Psoas muscle (tissue), 8 donors: ENCODE data around the gene RAI1. TPM values are rescaled to one million over a fixed set of nuclear protein-coding genes. Genes with fewer than 3 reads are reported as not detected.

Source experiments
- ATAC-seq, 4 donors: fragments of 200-7000 bp; cut with Tn5 transposase; one replicate each; pipeline ENCODE4 v1.9.1; 2020; ENCODE audit warnings: moderate library complexity in 3 of 4, mild to moderate bottlenecking in 2 of 4
- DNase-seq, 2 donors: peaks; one replicate each; pipeline ENCODE4 v3.0.0-alpha.2; 2020
- H3K27ac ChIP-seq: fragments of 200-600 bp; one replicate; pipeline ENCODE4 v1.8.0; 2022
- H3K27me3 ChIP-seq, 3 donors: fragments of 200-600 bp in 1 of 3; one replicate each; pipeline versions ENCODE4 v1.6.1 to v1.8.0; 2013 to 2022; ENCODE audit warnings: low read length in 2 of 3, mild to moderate bottlenecking in 2 of 3, moderate library complexity in 1 of 3; ENCODE audit not compliant: insufficient read depth in 3 of 3
- H3K36me3 ChIP-seq, 2 donors: fragments of 200-600 bp in 1 of 2; one replicate each; pipeline versions ENCODE4 v1.6.1 to v1.8.0; 2013 to 2022; ENCODE audit warnings: low read depth in 1 of 2, mild to moderate bottlenecking in 1 of 2, moderate library complexity in 1 of 2; ENCODE audit not compliant: insufficient read depth in 1 of 2
- H3K4me1 ChIP-seq: fragments of 200-600 bp; one replicate; pipeline ENCODE4 v1.8.0; 2022
- H3K4me3 ChIP-seq: fragments of 200-600 bp; one replicate; pipeline ENCODE4 v1.8.0; 2022; ENCODE audit warnings: mild to moderate bottlenecking
- H3K9me3 ChIP-seq: fragments of 200-600 bp; one replicate; pipeline ENCODE4 v1.8.0; 2022
- WGBS, 3 donors: extraction: QIAGEN DNeasy Blood & Tissue Kit; methylation state at CpG; one replicate each; pipeline versions ENCODE4 v1.1.6 to v1.1.7; 2013; 5-methylcytosine and 5-hydroxymethylcytosine counted together
- intact Hi-C, 2 donors: fragments of 100-400 bp; cut with DNase I; formaldehyde crosslinking; loops; one replicate each; pipeline versions ENCODE4 v1.11.0 to v1.14.2; 2022
- polyA plus RNA-seq, 3 donors: library from polyadenylated mRNA; stranded (reverse); fragments of 200-250 nt; gene quantifications; one replicate each; pipeline ENCODE4 v1.2.3, GENCODE V29; 2013
- total RNA-seq, 4 donors: library from RNA; stranded (reverse); fragmentation: NEBNext Ultra II Directional in 2 of 4; extraction: Animal tissue kit (Norgen Biotek cat#: 25700) in 2 of 4; gene quantifications; one replicate each; pipeline versions ENCODE4 v1.2.1 to v1.2.4, GENCODE V29; 2021 to 2023
- TF ChIP-seq, protein P1 (sequence below): fragments of 200-600 bp; IDR thresholded peaks from one replicate; pipeline ENCODE4 v1.8.0; 2022; ENCODE audit warnings: antibody characterized with exemption
- donor health status: healthy with polysubstance abuse.
- donor health status: DM: no; HTN: no; CAD: no; lungs with moderate emphysema.
- donor health status: Bipolar disorder and iron deficiency.
- donor health status: healthy.
- donor health status: DM: yes; HTN: yes; CAD: no.
- donor health status: DM: no; HTN: no; CAD: no.
- donor health status: DM: no; HTN: no; CAD: no.
- donor health status: DM: yes; HTN: yes; CAD: no.

The RAI1 gene
- total and polyA plus RNA-seq, 7 donors, result 4.0 to 9.0 (median 7.1) TPM

DNA sequence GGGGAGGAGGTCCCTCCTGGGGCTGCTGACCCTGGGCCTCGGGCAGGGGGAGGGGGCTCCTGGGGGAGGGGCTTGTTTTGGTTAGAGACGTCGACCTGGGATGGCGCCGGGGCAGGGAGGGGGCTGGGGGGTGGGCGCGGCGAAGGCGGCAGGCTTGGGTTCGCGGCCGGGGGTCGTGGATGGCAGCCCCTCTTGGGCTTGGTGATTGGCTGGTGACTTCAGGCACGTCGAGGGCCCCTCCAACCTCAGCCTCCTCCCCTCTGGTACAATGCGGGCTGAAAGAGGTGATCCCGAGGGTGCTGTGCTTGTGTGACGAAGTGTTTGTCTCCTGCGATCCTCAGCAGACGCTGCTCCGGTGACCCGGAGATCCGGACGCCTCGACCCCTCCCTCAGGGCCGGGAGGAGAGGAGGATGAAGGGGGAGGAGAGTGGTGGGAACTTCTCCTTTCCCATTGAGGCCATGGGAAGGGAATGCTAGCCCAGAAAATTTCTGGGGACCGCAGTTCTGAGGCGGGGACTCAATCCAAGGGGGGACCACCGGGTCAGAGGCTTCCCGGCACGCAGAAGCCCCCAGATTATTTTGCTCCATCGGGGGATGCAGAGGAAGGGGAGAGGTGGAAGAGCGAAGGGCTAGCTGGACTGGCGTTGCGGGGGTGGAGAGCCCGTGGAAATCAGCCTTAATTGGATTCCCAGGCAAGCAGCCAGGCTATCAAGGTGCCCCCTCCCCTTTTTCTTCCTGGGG lies 43.9 kb downstream of the RAI1 start:
- H3K4me3 ChIP-seq, result peak overlapping the region; percentile 63
- 60 to 63% (median 62%) methylated on average over 31 to 36 of the region's 36 CpGs for WGBS, 3 donors
- H3K9me3 ChIP-seq, result no peaks in the 10 kb centered on the region
- ATAC-seq (no peak), DNase-seq (no peak)
- H3K27me3 ChIP-seq, result no peaks in the 10 kb centered on the region
- TF ChIP-seq, protein P1, sequence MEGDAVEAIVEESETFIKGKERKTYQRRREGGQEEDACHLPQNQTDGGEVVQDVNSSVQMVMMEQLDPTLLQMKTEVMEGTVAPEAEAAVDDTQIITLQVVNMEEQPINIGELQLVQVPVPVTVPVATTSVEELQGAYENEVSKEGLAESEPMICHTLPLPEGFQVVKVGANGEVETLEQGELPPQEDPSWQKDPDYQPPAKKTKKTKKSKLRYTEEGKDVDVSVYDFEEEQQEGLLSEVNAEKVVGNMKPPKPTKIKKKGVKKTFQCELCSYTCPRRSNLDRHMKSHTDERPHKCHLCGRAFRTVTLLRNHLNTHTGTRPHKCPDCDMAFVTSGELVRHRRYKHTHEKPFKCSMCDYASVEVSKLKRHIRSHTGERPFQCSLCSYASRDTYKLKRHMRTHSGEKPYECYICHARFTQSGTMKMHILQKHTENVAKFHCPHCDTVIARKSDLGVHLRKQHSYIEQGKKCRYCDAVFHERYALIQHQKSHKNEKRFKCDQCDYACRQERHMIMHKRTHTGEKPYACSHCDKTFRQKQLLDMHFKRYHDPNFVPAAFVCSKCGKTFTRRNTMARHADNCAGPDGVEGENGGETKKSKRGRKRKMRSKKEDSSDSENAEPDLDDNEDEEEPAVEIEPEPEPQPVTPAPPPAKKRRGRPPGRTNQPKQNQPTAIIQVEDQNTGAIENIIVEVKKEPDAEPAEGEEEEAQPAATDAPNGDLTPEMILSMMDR, result no peak
- H3K27ac ChIP-seq, result no peak overlapping the region
- intact Hi-C loops, result no loop called here
- H3K36me3 ChIP-seq, result no peaks in the 10 kb centered on the region
- no peaks in the 10 kb centered on the region for H3K4me1 ChIP-seq

DNA sequence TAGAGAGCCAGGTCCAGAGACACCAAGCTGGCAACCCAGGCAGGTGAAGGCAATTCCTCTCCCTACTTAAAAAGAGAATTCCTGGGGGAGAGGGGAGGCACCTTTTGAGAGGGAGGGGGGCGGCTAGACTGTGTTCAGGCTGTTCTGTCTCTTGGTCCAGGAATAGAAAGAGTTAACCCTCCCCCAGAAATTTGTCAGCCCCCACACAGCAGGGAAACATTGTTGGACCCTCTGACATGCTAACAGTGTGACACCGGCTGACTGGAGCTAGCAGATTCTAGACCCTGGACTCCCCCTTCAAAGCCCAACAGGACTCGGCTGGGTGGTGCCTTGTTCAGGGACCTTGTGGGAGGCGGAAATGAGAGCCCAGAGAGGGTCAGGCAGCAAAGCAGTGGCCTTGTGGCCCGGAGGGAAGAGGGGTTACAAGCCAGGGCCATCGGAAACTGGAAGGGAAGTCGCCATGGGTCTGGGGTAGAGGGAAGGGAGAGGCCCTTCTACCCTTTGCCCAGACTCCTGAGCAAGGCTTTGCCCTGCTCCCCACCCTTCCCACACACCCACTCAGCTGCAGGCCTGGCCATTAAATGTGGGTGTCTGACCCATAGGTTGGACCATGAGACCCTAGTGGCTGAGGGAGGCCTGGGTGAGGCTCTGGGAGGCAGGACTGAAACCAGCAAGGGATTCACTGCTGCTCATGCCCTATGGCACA lies 44.6 kb downstream of the RAI1 start:
- Histone ChIP-seq H3K4me1 (no peaks in the 10 kb centered on the region), H3K9me3 (no peaks in the 10 kb centered on the region), H3K27me3 (no peaks in the 10 kb centered on the region), H3K27ac (no peak overlapping the region), H3K4me3 (no peak overlapping the region), H3K36me3 (no peaks in the 10 kb centered on the region)
- ATAC-seq (no peak), DNase-seq (no peak)
- TF ChIP-seq, protein P1, result no peak
- WGBS, 3 donors, result 76 to 89% (median 81%) methylated on average over 7 of the region's 7 CpGs
- intact Hi-C loops, result no loop called here

DNA sequence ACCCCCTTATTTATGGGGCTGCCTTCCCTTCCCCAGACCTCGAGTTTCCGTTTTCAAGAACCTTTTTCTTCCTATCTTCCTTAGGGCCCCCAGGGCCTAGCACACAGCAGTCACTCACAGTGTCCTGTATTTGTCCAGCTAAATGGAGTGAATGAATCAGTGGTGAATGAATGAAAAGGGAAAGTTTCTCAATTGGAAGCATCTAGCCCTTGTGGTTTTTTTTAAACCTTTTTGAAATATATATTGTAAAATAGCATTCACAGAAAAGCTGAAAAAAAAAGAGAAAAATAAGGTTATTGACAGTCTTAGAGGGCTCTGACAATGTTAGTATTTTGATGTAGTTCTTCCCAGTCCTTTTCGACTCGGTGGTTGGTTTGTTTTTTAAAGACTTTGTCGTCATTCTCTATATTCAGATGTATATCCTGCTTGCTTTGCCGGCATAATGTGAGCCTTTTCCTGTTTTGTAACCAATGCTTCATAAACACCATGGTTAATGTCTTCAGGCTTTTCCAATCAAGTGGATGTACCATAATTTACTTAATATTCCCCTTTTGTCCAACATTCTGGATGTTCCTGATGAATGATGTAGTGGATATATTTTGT lies 45.3 kb downstream of the RAI1 start:
- ATAC-seq (no peak), DNase-seq (no peak)
- H3K27ac ChIP-seq, result no peak overlapping the region
- TF ChIP-seq, protein P1, result no peak
- intact Hi-C loops, result no loop called here
- no peaks in the 10 kb centered on the region for H3K36me3 ChIP-seq
- 64 to 75% (median 75%) methylated on average over 6 of the region's 6 CpGs for WGBS, 3 donors
- no peak overlapping the region for H3K4me3 ChIP-seq
- H3K9me3 ChIP-seq, result no peaks in the 10 kb centered on the region
- H3K4me1 ChIP-seq, result no peaks in the 10 kb centered on the region
- H3K27me3 ChIP-seq, result no peaks in the 10 kb centered on the region

DNA sequence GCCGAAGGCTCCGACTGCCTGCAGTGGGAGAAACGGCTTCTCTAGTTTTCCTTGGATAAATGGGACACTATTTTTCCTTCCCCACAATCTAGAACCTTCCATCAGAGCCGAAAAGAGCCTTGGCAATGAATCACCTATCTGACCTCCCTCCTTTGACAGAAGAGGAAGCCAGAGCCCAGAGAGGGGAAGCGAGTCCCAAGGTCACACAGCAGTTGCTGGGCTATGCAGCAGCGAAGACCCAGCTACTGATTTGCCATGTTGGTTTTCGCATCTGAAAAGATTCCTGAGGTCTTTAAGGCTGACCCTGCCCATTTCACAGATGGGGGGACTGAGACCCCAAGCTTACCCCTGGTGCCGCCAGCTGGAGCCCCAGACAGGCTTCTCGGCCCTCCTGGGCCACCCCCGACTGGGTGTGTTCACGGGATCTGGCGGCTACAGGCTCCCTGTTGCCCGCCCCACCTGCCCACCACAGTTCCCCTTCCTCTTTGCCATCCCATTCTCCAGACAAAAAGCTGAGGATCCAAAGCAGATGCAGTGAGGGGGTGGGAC lies 45.9 kb downstream of the RAI1 start:
- Histone ChIP-seq H3K4me1 (no peaks in the 10 kb centered on the region), H3K27ac (no peak overlapping the region), H3K4me3 (no peak overlapping the region), H3K36me3 (no peaks in the 10 kb centered on the region), H3K9me3 (no peaks in the 10 kb centered on the region), H3K27me3 (no peaks in the 10 kb centered on the region)
- TF ChIP-seq, protein P1, result no peak
- WGBS, 3 donors, result 89 to 92% (median 92%) methylated on average over 13 of the region's 13 CpGs
- DNase-seq (no peak), ATAC-seq (no peak)
- intact Hi-C loops, result no loop called here
